ENCODE measurements around the gene SMS.
"Not testable (repeated sequence)": the region's sequence is repeated elsewhere in the genome, so short reads cannot be mapped to it uniquely, and the experiment has no call there.

Gene SMS

GRCh38 chrX:21940356-21940829 lies at the start of gene SMS:
Gene SMS, plus strand, starts transcription at chrX:21940709. Its CDS starts 116 bp downstream, at chrX:21940825.
- peak; percentile 48 to 49 for DNase-seq

DNA sequence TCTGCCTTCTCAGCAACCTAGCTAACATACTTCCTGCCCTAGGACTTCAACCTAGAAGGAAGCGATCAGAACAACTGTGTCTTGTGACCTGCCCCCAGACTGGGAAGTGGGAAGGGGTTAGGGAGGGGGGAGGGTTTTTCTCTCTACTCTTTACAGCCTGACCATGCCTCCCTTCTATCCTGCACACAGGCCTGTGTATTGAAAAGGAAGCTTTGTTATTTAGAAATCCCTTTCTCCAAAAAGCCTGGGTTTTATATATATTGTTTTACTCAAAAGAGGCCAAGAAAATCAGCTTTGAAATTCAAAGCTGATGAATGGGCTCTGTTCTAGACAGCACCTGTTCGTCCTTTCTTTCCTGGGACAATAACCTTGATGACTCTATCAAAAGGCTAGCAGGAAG lies 35.2 kb upstream of the SMS start:
- no peak for DNase-seq

DNA sequence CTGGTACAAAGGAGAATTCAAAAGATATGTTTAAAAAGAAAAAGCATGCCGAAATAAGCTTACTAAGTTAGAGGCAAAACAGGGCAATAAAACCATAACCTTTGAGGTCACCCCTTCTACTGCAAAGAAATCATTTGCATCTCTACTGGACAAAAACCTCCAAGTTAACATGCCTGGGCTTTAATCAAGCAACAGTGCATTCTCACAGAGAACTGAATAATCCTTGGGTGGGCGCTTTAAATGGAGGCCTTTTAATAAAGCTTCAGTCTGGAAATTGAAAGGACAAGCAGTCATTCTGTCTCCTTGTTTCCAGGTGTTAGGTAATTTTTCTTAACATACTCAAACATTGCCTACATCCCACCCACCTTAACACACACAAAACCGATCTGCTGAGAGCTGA lies 34.6 kb upstream of the SMS start:
- no peak for DNase-seq

DNA sequence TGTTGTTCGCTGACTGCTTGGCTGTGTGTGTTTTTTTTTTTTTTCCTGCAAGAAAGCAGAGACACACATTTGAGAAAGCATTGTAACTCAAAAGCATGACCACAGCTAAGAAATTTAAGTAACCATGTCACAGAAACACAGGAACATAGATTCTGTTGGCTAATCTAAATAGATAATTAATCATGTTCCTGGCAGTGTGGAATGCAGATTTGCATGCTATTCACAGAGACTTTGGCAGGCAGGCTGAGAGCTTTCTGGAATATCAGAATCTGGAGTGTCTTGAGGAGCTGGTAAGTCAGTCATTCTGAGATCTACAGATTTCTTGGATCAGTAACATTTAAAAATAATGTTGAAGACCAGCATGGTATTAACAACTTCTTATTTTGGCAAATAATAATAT lies 33.2 kb upstream of the SMS start:
- DNase-seq: no peak

- no peak for DNase-seq
Measured at GRCh38 chrX:21911481-21911880, 29.0 kb upstream of the SMS start.

DNA sequence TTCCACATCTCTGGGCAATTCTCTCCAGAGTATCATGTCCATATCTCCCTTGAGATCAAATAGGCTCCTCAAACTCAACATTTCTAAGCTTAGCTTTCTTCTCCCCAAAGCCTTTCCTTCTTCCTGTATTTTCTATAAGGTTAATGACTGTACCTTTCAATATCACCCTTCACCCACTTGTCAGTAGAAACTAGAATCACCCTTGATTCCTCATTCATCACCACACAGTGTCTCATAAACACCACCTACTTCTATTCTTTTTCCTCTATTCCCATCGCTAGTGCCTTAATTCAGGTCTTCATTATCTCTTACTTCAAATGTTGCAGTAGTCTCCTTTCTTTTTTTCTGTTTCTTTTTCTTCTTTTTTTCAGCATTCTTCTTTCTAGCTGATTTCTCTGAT lies 28.3 kb upstream of the SMS start:
- DNase-seq: no peak

- DNase-seq: no peak
Measured at GRCh38 chrX:21912989-21913388, 27.5 kb upstream of the SMS start.

DNA sequence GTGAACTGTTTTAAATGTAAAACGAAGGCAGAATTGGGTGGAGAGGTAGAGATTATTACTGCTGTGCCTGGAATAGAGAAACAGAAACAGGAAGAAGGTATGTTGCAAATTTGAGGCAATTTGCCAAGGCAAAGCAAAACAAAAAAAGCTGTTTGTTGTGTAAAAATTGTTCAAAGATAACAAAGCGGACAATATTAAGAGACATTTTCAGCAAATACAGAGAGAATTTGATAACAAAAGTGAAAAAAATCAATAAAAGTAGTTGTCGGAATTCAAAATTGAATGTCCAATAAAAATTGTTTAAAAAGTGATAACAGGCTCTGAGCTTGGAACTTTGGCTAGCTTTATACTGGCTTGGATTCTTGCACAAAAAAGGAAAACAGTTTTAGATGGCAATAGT lies 14.4 kb upstream of the SMS start:
- no peak for DNase-seq

- no peak for DNase-seq
Measured at GRCh38 chrX:21926527-21927278, 13.8 kb upstream of the SMS start.

DNA sequence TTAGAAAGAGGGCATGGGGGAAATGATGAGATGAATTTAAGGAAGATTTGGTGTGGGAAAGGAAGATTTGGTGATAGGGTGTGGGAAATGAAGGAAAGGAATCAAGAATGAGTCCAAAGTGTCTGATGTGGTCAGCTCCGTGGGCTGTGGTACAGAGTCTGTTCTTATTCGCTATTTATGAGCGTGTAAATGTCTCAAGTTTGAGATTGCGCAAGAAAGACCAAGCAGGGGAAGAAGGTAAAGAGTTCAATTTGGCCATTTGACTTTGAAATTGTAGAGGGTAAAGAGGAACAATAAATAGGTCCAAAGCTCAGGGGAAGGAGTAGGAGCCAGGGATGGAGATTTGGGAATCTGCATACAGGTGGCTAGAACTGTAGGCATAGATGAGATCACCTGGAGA lies 11.3 kb upstream of the SMS start:
- DNase-seq: no peak

- no peak for DNase-seq
Measured at GRCh38 chrX:21930986-21931385, 9.5 kb upstream of the SMS start.

DNA sequence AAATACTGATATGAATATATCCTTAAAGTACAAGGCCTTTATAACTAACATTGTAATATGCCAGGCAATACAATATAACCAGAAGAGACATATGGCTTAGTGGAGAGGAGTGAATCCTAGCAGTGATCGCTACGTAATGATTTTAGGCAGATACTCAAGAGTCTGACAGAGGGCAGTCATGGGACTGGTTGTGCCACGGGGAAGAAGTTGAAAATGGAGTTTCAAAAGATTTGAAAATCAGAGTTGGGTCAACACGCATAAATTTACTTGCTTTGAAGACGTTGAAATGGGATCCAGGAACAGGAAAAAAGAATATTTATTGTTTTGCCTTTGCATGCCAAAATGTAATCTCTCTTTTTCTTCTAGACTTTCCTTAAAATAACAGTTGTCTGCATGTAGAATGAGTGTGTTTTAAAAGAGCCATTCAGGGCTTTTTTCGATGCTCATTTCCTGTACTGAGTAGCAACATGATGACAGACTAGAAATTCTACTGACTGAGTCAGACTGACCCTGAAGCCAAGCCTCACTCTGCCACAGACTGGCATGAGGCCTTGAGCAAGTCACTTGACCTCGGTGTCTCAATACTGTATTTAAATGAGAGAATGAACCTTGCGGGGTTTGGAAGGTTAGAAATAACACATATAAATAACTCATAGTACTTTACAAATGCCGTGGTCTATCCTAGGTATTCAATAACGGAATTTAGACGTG lies 8.1 kb upstream of the SMS start:
- DNase-seq: peak in 1 of 2 donors; percentile 39

- no peak for DNase-seq
Measured at GRCh38 chrX:21933077-21933476, 7.4 kb upstream of the SMS start.

DNA sequence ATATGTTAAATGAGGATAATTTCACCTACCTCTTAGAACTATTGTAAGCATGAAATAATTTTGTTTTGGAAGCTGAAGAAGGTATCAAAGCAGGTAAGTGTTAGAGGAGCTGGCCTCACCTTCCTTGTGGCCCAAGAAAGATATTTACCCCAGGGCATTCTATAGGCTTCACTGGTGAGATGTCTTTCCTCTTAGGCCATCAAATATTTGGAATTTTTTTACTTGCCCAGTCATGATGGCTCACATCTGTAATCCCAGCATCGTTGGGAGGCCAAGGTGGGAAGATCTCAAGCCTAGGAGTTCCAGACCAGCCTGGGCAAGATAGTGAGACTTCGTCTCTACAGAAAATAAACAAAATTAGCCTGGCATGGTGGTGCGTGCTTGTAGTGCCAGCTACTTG lies 6.1 kb upstream of the SMS start:
- no peak for DNase-seq

DNA sequence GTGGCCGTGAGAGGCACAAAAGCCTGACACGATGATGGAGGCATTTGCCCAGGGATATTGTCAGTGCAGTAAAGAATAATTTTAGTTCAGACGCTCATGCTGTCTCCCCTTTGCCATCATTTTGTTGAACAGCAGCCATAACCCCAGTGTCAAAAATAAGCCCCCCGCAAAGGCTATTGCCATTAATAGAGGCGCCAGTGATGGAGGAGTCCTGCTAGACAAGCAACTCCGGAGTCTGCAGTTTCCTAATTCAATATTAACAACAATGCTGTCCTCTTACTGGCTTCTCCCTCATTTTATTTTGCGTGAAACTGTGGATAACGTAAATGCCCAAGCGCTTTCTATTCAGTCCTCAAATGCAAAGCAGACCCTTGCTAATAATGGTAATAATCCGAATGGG lies 603 bp upstream of the SMS start:
- DNase-seq: no peak

GRCh38 chrX:21943460-21944135 lies 3.1 kb downstream of the SMS start:
- DNase-seq: peak in 1 of 2 donors; percentile 13

DNA sequence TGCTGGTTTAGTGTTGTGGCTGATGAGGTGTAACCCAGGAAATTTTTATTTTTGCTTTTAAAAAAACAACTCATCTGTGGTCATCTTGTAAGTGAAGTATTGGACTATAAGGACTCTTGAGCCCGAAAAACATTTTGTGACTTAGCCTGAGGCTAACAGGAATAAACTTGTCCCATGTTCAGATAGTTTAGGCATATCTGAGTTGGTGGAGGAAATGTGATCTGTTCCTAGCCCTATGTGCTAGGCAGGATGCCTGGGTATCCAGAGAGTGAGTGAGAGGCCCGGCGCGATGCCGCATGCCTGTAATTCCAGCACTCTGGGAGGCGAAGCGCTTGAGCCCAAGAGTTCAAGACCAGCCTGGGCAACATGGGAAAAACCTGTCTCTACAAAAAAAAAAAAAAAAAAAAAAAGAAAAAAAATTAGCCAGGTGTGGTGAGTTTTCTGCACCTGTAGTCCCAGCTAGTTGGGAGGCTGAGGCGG lies 3.7 kb downstream of the SMS start:
- no peak for DNase-seq

GRCh38 chrX:21946925-21947641 lies 6.6 kb downstream of the SMS start:
- DNase-seq: no peak

- DNase-seq: no peak
Measured at GRCh38 chrX:21947671-21948070, 7.2 kb downstream of the SMS start.

DNA sequence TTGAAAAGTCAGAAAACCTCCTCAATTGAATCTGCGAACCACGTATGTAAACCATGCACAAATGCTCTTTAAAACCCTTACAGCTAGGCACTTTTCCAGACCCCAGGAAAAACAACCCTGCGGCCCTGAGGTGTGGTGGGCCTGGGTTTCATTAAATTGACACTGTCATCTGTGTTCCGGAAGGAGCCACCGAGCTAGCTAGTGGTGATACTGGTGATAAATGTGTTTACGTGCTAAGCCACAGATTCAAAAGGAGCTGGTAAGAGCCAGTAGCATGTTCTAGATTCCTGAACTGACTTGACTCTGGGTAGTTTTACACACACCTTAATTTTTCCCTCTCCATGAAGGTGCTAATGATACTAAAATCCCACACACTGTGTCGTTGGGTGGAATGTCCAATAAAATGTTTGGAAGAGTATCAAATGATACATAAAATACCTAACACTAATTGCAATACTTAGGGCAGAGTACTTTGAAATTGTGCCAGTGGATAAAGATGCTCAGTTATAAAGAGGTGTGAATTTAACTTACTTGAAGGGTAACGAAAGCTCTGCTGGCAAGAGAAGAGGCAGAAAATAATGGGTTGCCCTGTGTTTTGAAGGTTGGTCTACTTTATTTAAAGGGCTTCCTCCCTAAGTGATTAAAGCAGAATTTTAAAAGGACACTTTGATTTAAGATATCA lies 8.5 kb downstream of the SMS start:
- no peak for DNase-seq

DNA sequence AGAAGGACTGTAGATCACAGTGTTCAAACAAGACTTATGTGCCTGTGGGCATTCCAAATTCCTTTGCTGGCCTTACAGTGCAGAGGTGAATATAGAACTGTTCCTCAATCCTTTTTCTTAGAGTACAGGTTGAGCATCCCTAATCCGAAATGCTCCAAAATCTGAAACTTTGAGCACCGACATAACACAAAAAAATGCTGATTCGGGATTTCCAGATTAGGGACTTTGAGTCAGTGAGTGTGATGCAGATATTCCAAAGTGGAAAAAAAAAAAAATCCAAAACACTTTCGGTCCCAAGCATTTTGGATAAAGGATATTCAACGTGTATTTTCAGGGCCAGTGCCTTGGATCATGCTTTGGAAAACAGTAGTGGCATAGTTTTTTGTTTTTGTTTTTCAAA lies 9.2 kb downstream of the SMS start:
- no peak for DNase-seq

GRCh38 chrX:21950557-21950956 lies 10.0 kb downstream of the SMS start:
- not testable (repeated sequence) for DNase-seq

Data from CD4-positive, alpha-beta T cell treated with Interleukin-4 for 1 hour (primary cell).